NCI-H2196 (cell line): Measurements from ENCODE around the gene CCDC169.

Experiments
- DNase-seq: peaks from one replicate; lab custom pipeline; 2025; ENCODE audit not compliant: unreplicated experiment; lab: John Stamatoyannopoulos, UW

Gene CCDC169

GRCh38 chr13:36244990-36245389 lies 52.6 kb downstream of the CCDC169 start:
- no peak for DNase-seq

DNA sequence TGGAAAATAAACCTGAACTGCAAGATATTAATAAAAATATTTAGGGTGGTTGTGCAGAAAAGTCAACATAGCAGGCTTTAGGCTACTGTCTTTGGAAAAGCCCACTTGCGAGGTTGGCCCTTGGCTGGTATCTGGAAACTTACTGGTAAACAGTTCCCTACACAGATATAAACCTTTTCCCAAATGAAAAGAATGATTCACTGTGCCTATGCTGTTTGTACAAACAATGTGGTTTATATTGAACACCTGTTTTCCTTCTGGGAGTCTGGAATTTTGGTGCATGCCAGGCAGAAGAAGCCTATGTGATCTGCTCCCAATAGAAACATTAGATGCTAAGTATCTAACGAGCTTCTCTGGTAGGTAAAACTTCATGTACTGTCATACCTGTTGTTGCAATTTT lies 53.5 kb downstream of the CCDC169 start:
- DNase-seq = no peak

DNA sequence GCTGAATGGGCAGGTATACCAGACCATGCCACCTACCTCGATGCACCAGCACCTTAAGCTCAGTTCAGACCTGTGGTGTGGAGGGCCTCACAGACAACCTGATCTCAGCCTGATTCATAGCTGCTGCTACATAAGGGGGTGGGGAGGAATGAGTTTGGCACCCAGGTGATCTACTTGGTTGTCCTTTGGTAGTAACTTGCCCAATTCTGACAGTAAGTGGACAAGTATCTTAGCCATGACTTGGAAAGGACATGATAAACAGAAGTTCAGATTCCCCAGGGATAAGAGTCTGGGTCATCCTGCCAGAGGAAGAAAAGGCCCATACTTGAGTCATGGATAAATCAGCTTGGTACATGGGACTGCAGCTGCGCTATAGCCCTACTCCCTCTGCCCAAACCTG lies 54.9 kb downstream of the CCDC169 start:
- DNase-seq = no peak

DNA sequence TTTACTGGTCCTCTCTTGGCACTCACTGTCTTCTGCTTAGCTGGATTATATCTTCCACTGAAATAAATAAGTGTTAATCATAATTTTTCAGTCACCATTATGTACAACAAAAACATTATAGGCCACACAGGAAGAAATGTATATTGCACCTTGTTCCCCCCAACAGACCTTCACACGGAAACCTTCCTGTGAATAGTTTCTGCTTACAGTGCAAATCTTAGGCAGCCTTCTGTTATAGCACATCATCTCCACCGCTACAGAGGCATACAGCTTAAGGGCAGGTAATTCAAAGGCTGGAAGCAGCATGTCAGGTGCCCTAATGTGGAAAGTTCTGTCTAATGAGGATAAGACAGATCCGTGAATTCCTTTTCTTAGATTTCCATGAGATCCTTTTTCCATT lies 66.4 kb downstream of the CCDC169 start:
- no peak for DNase-seq

- DNase-seq = no peak
Observed at GRCh38 chr13:36224730-36225129, 72.9 kb downstream of the CCDC169 start.

- DNase-seq = no peak
Observed at GRCh38 chr13:36219883-36220282, 77.7 kb downstream of the CCDC169 start.

DNA sequence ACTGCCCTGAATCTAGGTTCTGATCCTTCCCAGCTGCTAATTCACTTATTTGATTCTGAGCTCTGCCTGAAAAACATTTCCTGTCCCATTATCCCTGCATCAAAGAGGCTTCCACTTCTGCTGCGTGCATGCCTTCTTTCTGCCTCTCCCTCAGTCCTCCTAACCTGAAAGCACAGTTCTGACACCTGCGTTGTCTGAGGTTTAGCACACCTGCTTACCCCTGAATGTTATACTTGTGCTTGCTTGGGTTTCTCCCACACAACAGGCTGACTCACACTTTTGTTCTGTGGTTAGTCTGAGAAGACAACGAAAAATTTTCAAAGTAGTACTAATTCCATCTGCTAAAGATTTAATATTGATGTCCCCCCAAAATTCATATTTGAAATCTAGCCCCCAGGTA lies 80.2 kb downstream of the CCDC169 start:
- DNase-seq = no peak

- DNase-seq = no peak
Observed at GRCh38 chr13:36214163-36214921, 83.3 kb downstream of the CCDC169 start, which contains the start of gene SOHLH2. SOHLH2 (minus strand) TSS chr13:36214556; CDS start chr13:36214526, 30 bp downstream.

DNA sequence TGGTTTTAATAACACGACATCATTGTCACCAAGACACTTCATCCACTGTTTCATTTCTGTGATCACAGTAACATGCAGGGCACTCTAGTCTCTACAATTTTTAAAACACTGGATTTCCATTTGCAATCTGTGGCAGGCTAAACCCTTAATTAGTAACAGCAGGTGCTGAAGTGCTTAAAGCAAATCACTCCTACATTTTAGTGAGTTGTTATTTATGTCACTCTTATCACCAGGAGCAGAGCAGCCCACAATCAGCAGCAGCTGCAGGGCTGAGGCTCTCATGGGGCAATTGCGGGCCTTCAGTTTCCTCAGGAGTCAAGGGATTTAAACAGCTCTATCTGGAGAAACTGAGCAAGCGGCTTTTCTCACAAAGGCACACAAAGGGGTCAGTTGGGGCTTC lies 84.8 kb downstream of the CCDC169 start:
- DNase-seq = no peak

- no peak for DNase-seq
Observed at GRCh38 chr13:36211567-36211966, 86.0 kb downstream of the CCDC169 start.

GRCh38 chr13:36210738-36211137 lies 86.9 kb downstream of the CCDC169 start:
- DNase-seq = no peak

DNA sequence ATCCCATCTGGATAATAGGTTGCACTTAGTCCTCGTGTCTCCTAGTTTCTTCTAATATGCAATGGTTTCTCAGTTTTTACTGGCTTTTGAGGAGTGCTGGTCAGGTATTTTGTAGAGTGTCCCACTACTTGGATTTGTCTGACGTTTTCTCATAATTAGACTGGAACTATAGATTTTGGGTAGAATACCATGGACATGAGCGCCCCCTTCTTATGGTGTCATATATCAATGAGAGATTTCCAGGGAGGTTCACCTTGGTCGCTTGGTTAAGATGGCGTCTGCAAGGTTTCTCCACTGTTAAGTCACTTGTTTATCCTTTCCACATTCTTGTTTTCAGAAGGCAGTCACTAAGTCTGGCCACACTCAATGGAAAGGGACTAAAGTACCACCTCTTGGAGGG lies 89.9 kb downstream of the CCDC169 start:
- no peak for DNase-seq

- DNase-seq = no peak
Observed at GRCh38 chr13:36193151-36193855, 104.3 kb downstream of the CCDC169 start.

- DNase-seq = no peak
Observed at GRCh38 chr13:36192166-36192565, 105.4 kb downstream of the CCDC169 start.

- no peak for DNase-seq
Observed at GRCh38 chr13:36190771-36191170, 106.8 kb downstream of the CCDC169 start.

GRCh38 chr13:36188441-36188840 lies 109.2 kb downstream of the CCDC169 start:
- DNase-seq = no peak

DNA sequence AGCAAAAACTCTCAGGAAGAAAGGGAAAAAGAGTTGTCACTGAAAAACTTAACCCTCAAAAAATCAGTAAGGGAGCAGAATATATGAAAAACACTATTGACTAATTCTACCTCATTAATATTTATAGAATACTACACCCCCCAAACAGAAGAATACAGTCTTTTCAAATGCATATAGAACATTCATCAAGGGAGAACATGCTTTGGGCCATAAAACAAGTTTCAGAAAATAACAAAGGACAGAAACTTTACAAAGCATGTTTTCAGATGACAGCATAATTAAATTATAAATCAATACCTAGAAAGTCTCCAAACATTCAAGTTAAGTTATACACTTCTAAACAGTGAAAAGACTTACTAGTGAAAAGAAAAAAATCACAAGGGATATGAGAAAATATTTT lies 113.7 kb downstream of the CCDC169 start:
- no peak for DNase-seq
